IPS-18a (cell line): ENCODE results near the gene VPS36.
"Not testable (repeated sequence)": the region's sequence is repeated elsewhere in the genome, so short reads cannot be mapped to it uniquely, and the experiment has no call there.

Experiments
- H3K27ac ChIP-seq: one replicate; pipeline ENCODE4 v1.5.1; 2013; ENCODE audit warnings: low read length
- H3K27me3 ChIP-seq: one replicate; pipeline ENCODE4 v1.6.1; 2013; ENCODE audit warnings: mild to moderate bottlenecking, low read length; ENCODE audit not compliant: control insufficient read depth, insufficient read depth
- H3K36me3 ChIP-seq: one replicate; pipeline ENCODE4 v1.6.1; 2013; ENCODE audit warnings: low read depth, low read length; ENCODE audit not compliant: control insufficient read depth
- H3K4me1 ChIP-seq: one replicate; pipeline ENCODE4 v1.6.1; 2013; ENCODE audit warnings: low read depth, low read length; ENCODE audit not compliant: control insufficient read depth
- H3K4me3 ChIP-seq: one replicate; pipeline ENCODE4 v1.5.1; 2013; ENCODE audit warnings: low read length
- H3K9ac ChIP-seq: one replicate; pipeline ENCODE4 v1.6.1; 2013; ENCODE audit warnings: mild to moderate bottlenecking, low read length, moderate library complexity
- H3K9me3 ChIP-seq: one replicate; pipeline ENCODE4 v1.6.1; 2013; ENCODE audit warnings: low read depth, low read length; ENCODE audit not compliant: control insufficient read depth

The VPS36 gene

DNA sequence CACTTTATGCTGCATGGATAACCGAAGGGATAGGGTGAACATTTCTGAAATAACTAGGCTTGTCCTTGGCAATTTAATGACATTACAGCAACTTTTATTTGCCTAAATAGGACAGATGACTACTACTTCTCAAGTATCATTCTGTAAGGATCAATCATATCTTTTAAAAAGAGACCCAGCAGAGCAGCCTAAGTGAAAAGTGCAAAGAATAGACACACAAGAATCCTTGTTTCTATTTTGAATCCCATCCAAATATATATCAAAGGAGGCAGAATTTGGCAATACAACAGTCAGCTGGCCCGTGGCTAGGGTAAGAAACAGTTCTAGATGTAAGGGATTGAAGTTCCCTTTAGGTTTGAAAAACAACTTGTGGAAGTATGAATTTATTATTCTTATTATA is 51.4 kb downstream of the VPS36 start:
- H3K27ac ChIP-seq: no peak overlapping the region
- no peaks in the 10 kb centered on the region for H3K4me1 ChIP-seq
- no peaks in the 10 kb centered on the region for H3K9me3 ChIP-seq
- H3K4me3 ChIP-seq: no peak overlapping the region
- H3K9ac ChIP-seq: no peak overlapping the region
- H3K36me3 ChIP-seq: no peaks in the 10 kb centered on the region
- peaks cover 2% of the 10 kb centered on the region for H3K27me3 ChIP-seq

DNA sequence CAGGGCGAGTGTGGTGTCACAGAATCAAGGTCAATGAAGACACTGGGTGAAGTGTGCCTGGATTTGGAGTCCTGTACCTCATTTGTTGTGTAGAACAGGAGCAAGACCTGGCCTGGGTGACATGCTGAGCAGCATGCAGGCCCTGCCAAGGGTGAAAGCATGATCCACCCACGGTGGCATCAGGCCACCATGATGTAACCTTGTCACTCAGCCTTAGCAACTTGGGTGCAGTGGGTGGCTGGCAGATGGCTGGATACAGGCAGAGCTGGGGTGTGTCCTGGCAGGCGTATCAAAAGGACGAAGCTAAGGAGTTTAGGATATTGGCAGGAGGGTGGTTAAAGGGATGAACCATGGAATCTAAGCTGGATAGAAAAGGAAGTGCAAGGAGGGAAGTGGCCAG is 54.7 kb downstream of the VPS36 start:
- H3K4me1 ChIP-seq: no peaks in the 10 kb centered on the region
- H3K9me3 ChIP-seq: no peaks in the 10 kb centered on the region
- no peak overlapping the region for H3K9ac ChIP-seq
- no peak overlapping the region for H3K27ac ChIP-seq
- H3K27me3 ChIP-seq: no peaks in the 10 kb centered on the region
- no peaks in the 10 kb centered on the region for H3K36me3 ChIP-seq
- no peak overlapping the region for H3K4me3 ChIP-seq

DNA sequence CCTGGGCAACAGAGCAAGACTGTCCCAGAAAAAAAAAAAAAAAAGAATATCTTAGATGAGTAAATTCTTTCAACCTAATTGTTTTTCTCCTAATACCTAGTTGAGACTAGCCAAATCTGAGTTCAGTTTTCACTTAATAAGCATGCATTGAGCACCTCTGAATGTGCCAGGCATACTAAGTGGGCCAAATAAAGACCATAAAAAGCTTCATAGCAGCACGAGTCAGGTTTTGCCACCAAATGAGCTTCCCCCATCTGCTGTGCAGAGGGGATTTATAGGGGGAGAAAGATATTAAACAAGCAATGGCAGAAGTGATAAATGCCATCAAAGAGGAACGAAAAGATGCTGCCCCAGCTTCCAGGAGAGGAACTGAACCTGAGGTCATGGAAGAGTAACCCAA is 55.8 kb downstream of the VPS36 start:
- Histone ChIP-seq H3K9me3 (no peaks in the 10 kb centered on the region), H3K4me1 (no peaks in the 10 kb centered on the region), H3K4me3 (no peak overlapping the region), H3K27me3 (no peaks in the 10 kb centered on the region), H3K36me3 (no peaks in the 10 kb centered on the region), H3K27ac (no peak overlapping the region), H3K9ac (no peak overlapping the region)

DNA sequence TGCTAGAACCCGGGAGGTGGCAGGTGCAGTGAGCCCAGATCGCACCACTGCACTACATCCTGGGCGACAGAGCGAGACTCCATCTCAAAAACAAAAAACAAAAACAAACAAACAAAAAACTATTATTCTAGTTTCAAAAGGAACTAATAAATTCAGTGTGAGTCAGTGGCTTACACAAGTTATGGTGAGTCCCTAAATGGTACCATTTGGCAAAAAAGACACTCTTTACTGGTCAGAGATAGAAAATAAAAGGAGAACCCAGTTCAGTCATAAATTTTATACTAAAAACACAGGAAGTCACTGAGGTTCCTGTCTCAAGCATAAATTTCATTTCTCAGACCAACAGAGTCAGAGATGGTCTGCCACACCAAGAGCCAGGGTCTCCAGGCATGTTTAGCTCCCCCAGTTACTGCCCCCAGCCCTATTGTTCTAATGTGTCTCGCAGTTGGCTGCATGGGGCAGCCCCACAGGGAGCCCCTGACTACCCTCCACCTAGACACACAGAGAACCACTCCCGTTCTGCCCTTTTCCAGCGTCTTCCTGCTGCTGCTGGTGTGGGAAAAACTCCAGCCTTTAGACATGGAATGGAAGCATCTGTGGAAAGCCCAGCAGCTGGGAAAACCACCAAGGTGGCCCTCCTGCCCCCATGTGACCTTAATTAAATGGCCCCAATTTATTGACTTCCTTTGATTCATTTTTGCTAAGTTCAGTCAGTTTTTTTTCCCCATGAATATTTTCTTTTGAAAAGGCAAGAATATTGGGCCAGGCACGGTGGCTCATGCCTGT is 56.7 kb downstream of the VPS36 start:
- H3K27me3 ChIP-seq: no peaks in the 10 kb centered on the region

DNA sequence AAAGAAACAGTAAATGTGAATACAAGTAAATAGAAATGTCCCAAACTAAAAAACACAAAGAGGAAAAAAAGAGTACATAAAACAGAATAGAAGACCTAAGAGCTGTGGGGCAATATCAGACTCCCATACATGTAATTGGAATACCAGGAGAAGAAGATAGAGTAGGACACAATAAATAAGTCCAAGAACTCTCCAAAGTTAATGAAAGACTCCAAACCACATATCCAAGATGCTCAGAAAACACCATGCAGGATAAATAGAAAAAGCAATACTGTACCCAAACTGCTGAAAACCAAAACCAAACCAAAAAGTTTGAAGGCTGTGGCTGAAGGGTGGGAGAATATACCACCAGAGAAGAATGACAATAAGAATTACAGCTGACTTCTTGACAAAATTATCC is 62.7 kb downstream of the VPS36 start:
- no peak overlapping the region for H3K9ac ChIP-seq

More for the DNA sequence above, 56.7 kb downstream of the VPS36 start:
- Histone ChIP-seq H3K27ac (no peak overlapping the region), H3K36me3 (no peaks in the 10 kb centered on the region), H3K4me3 (no peak overlapping the region), H3K4me1 (no peaks in the 10 kb centered on the region), H3K9ac (no peak overlapping the region), H3K9me3 (no peaks in the 10 kb centered on the region)

DNA sequence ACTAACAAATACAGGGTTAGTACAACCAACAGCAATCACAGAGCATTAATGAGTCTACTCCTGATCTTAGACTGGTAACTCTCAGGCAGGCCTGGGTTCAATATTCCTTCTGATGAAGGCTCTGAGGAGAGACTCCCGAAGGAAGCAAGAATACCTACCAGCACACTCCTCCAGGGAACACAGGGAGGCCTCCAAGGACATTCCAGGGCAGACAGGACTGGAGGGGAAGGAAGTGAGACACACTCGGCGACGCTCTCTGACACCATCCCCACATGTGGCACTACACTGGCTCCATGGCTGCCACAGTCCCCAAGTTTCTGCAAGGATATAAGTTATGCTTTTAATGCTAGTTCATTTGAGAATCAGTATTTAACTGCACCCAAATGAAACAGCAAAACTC is 64.6 kb downstream of the VPS36 start:
- no peak overlapping the region for H3K4me3 ChIP-seq
- no peaks in the 10 kb centered on the region for H3K9me3 ChIP-seq
- H3K27me3 ChIP-seq: no peaks in the 10 kb centered on the region
- H3K36me3 ChIP-seq: no peaks in the 10 kb centered on the region
- H3K27ac ChIP-seq: no peak overlapping the region
- no peak overlapping the region for H3K9ac ChIP-seq
- H3K4me1 ChIP-seq: no peaks in the 10 kb centered on the region

More for the DNA sequence above, 62.7 kb downstream of the VPS36 start:
- no peaks in the 10 kb centered on the region for H3K9me3 ChIP-seq
- no peak overlapping the region for H3K4me3 ChIP-seq
- H3K27ac ChIP-seq: no peak overlapping the region
- no peaks in the 10 kb centered on the region for H3K36me3 ChIP-seq
- H3K27me3 ChIP-seq: no peaks in the 10 kb centered on the region
- no peaks in the 10 kb centered on the region for H3K4me1 ChIP-seq

DNA sequence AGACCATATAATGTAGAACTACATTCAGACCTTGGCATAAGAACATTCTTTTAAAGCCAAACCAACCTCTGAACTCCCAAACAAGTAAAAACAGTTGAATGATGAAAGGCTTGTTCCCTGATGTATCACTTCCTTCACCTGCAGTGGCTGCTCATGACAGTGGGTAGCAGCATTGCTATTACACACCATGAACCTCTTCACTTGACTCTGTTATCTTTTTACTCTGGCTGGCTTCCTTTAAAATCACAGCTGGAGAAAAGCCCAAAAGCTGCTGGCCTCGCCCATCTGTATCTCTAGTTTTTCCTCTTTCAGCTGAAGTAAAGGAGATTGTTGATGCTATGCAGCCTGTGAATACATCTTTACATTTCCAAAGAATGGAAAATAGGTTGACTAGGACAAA is 67.1 kb downstream of the VPS36 start:
- Histone ChIP-seq H3K9ac (no peak overlapping the region), H3K27ac (no peak overlapping the region), H3K36me3 (no peaks in the 10 kb centered on the region), H3K4me3 (no peak overlapping the region), H3K27me3 (no peaks in the 10 kb centered on the region), H3K4me1 (no peaks in the 10 kb centered on the region), H3K9me3 (no peaks in the 10 kb centered on the region)

DNA sequence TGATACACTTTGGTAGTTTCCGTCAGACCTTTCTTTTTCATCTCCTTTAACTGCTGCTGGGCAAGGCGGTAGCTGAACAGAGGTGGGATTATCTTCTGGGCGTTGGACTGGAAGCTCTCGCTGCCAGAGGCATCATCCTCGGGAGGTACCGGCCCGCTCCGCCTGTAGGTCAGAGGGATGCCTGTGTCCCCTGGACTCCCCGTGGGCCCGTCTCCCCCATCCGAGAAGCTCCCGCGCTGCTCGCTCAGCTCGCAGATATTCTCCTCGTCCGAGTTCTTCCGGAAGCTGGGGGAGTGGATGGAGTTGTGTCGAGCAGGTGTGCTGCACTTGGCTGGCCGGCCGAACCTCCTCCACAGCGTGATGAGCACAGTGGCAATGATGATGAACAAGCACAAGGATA is 72.1 kb downstream of the VPS36 start:
- Histone ChIP-seq H3K4me1 (no peaks in the 10 kb centered on the region), H3K9me3 (no peaks in the 10 kb centered on the region), H3K27me3 (no peaks in the 10 kb centered on the region), H3K4me3 (no peak overlapping the region), H3K9ac (no peak overlapping the region), H3K36me3 (no peaks in the 10 kb centered on the region), H3K27ac (no peak overlapping the region)

DNA sequence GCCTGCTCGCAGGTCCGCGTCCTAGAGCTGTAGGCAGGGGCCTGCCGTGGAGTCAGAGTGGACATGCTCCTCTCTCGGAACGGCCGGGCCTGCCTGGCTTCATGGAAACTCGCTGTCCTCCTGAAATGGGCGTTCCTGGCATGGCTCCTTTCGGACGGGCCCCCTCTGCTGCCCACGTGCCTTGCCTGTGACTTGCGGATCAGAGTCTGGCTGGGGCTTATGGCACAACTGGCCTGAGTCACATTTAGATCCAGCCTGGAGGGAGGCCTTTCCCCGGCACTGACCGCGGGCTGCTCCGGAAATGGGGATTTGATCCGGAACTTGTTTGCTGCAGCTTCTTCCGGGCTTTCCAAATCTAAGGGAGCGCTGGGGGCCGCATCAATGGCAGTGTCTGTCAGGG is 72.5 kb downstream of the VPS36 start:
- H3K9ac ChIP-seq: no peak overlapping the region
- H3K27me3 ChIP-seq: no peaks in the 10 kb centered on the region
- H3K4me3 ChIP-seq: no peak overlapping the region
- no peak overlapping the region for H3K27ac ChIP-seq
- H3K4me1 ChIP-seq: no peaks in the 10 kb centered on the region
- no peaks in the 10 kb centered on the region for H3K36me3 ChIP-seq
- no peaks in the 10 kb centered on the region for H3K9me3 ChIP-seq

DNA sequence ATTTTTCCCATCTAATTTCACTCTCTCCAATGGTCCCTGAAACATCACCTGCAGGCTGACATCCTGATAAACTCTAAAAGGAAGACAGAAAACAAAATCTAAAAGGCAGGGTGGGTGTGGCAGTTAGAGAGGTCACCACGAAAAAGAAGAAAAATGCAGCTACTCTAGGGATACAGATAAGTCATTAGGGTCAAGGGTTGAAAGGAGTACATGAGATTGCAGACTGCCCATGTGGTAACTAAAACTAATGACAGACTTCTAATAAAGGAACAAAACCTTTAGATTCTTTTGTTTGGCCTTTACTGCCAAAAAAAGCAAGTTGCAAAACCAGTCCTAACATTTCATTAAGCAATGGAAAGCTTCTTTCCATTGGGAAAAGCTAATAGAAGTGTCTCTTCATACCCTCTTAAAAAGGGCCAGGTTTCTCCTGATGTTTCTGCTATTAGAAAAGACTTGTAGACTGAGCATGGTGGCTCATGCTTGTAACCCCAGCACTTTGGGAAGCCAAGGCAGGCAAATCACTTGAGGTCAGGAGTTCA is 75.5 kb downstream of the VPS36 start:
- no peaks in the 10 kb centered on the region for H3K9me3 ChIP-seq
- H3K36me3 ChIP-seq: no peaks in the 10 kb centered on the region
- no peaks in the 10 kb centered on the region for H3K27me3 ChIP-seq
- no peak overlapping the region for H3K27ac ChIP-seq
- H3K4me1 ChIP-seq: no peaks in the 10 kb centered on the region
- H3K9ac ChIP-seq: no peak overlapping the region
- no peak overlapping the region for H3K4me3 ChIP-seq

DNA sequence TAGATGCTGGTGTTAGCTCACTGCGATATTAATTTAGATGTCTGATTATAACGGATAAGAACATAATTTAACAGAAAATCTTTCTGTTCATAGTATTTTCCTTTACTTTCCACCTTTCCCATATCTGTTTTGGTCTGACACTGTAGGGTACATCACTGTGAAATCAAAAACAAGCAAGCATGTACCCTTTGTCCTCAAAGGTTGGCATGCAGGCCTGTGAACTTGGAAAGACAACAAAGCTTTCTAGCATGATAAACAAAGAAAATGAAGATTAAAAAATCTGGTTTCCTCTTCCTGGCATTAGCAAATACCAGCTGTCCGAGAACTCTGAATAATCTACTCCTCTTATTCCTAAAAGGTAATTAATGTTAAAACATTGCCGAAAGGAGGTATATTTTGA is 76.0 kb downstream of the VPS36 start:
- Histone ChIP-seq H3K9me3 (no peaks in the 10 kb centered on the region), H3K9ac (no peak overlapping the region), H3K4me3 (no peak overlapping the region), H3K36me3 (no peaks in the 10 kb centered on the region), H3K4me1 (no peaks in the 10 kb centered on the region), H3K27ac (no peak overlapping the region), H3K27me3 (no peaks in the 10 kb centered on the region)

DNA sequence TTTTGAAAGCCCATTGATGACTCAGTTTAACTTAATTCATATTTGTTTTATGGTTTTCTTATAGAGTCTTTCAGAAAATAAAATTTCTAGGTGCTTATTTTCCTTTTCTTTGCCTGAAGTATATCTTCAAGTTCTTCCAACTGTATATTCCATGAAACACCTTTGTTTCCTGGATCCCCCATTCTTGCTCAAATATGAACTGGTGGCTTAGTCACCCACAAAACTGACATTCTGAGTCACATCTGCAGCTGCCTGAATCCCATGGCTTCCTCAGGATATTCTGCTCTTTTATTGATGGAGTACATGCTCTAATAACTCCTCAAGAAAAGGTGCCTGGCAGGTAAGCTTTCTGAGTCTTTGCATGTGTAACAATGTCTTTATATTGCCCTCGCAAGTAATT is 77.2 kb downstream of the VPS36 start:
- not testable (repeated sequence) for H3K27me3 ChIP-seq, H3K4me1 ChIP-seq, H3K4me3 ChIP-seq, H3K36me3 ChIP-seq, H3K27ac ChIP-seq, H3K9me3 ChIP-seq, H3K9ac ChIP-seq
